Activated T-helper 2 cell treated with anti-CD3 and anti-CD28 coated beads, Interferon-gamma antibody, Interleukin-2, Interleukin-4, amounts not matched to agents 10 μg/mL and 5 μg/mL and 100 μg/mL, durations not matched to agents 14 hours and 24 hours and 36 hours (primary cell): ENCODE data around the gene TRIM62. TPM values are rescaled to one million over a fixed set of nuclear protein-coding genes. Genes with fewer than 3 reads are reported as not detected.
"Not testable (repeated sequence)": the region's sequence is repeated elsewhere in the genome, so short reads cannot be mapped to it uniquely, and the experiment has no call there.

Source experiments
- DNase-seq: peaks from one replicate; pipeline ENCODE4 v3.0.0; 2021; ENCODE audit warnings: low spot score
- H3K27ac Mint-ChIP-seq: one replicate; pipeline ENCODE4 v1.8.0; 2021; ENCODE audit warnings: mixed read lengths
- H3K27me3 Mint-ChIP-seq: one replicate; pipeline ENCODE4 v1.8.0; 2021; ENCODE audit warnings: low read depth, mixed read lengths
- H3K36me3 Mint-ChIP-seq: one replicate; pipeline ENCODE4 v1.8.0; 2021; ENCODE audit warnings: low read depth, mixed read lengths
- H3K4me1 Mint-ChIP-seq: one replicate; pipeline ENCODE4 v1.8.0; 2021; ENCODE audit warnings: low read depth, mixed read lengths
- H3K4me3 Mint-ChIP-seq: one replicate; pipeline ENCODE4 v1.8.0; 2021; ENCODE audit warnings: low read depth, mild to moderate bottlenecking, moderate library complexity, mixed read lengths
- H3K9me3 Mint-ChIP-seq: one replicate; pipeline ENCODE4 v1.8.0; 2021; ENCODE audit warnings: mixed read lengths
- intact Hi-C: fragments of 100-400 bp; cut with micrococcal nuclease; formaldehyde crosslinking; loops from one replicate; pipeline ENCODE4 v1.15.1; 2023
- total RNA-seq: library from RNA; stranded (reverse); gene quantifications from 2 replicates; pipeline ENCODE4 v1.2.3, GENCODE V29; 2022

TRIM62 gene
- total RNA-seq, 1 donor from 2014 or later = 5.6 TPM

DNA sequence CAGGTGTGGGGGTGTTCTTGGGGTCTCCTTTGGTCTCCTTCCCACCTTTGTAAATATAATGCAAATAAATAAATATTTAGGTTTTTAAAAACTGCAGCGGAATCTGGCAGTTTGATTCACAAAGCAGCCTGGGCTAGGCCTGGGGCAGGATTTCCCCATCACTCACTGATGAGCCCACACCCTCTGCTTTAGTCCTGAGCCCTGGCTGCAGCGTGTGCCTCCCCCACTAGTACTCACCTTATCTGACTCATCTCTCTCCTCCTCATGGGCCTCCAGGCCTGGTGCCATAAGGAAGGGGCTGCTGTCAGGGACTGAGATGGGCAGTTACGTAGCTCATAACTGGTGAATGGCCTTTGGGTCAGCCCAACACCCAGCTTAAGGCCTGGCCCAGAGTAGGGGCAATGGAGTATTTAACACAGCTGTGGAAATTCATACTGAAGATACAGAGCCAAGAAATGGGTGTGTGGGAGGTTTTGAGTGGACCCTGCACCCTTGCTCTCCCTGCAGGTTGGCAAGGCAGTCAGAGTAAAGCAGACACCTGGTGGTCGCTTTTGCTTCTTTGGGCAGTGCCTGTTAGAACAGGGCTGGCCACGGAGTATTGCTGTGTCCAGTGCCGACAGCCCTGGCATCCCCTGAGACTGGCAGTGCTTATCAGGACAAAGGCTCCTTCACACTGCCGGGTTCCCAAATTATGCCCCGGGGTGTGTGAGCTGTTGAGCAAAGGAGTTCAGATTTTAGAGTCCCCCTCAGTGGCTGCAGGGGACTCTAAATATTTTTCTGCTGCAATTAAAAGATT, 61.2 kb downstream of the TRIM62 start:
- no peaks in the 10 kb centered on the region for H3K27me3 Mint-ChIP-seq
- H3K4me3 Mint-ChIP-seq = no peak overlapping the region
- no peaks in the 10 kb centered on the region for H3K9me3 Mint-ChIP-seq
- no peak overlapping the region for H3K27ac Mint-ChIP-seq
- H3K36me3 Mint-ChIP-seq = peaks cover 13% of the 10 kb centered on the region
- peak; percentile 3 for DNase-seq
- peaks cover 4% of the 10 kb centered on the region for H3K4me1 Mint-ChIP-seq
- intact Hi-C loops = no loop called here

DNA sequence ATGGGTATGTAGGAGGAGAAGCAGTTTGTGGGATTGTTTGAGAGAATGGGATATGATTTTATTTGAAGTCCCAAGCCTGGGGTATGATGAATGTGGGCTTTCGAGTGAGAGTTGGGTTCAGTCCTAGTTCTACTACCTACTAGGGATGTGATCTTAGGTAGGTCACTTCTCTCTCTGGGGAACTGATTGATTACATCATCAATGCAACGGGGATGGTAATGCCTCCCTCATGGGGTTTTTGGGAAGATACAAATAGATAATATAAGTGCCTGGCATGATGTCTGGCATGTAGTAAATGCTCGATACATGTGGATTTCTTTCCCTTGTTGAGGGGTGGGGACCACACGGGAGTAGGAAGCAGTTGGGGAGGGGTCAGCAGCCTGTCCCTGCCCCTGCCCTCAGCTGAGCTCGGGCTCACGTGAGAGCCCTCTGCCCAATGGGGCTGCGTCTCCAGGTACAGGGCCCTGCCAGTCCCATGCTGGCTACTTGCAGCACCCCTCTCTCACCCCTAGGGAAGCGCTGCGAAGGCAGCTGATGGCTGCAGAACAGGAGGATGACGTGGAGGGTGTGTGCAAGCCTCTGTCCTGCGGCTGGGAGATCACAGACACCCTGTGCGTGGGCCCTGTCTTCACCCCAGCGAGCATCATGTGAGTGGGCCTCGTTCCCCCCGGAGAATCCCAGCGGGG, 62.2 kb downstream of the TRIM62 start:
- Mint-ChIP-seq H3K36me3 (peaks cover 5% of the 10 kb centered on the region), H3K4me1 (no peaks in the 10 kb centered on the region), H3K27me3 (no peaks in the 10 kb centered on the region), H3K27ac (no peak overlapping the region), H3K4me3 (no peak overlapping the region), H3K9me3 (no peaks in the 10 kb centered on the region)
- no peak for DNase-seq
- intact Hi-C loops = no loop called here

DNA sequence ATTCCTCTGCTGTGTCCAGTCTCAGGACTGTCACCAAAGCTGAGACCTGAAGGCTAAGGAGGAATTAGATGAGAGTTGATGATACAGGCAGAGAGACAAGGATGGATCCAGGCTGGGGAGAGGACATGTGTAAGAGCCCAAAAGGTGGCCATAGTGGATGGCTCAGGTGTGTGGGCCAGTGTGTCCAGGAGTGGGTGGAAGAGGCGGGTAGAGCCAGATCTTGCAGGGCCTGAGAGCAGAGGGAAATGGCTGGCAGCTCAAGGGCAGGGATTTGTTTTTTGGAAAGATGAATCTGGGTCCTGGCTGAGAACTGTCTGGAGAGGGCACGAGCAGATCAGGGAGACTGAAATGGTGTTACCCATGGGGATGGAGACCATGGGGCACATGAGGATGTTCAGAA, 62.8 kb downstream of the TRIM62 start:
- intact Hi-C loops = no loop called here
- Mint-ChIP-seq H3K27me3 (no peaks in the 10 kb centered on the region), H3K4me3 (no peak overlapping the region)

DNA sequence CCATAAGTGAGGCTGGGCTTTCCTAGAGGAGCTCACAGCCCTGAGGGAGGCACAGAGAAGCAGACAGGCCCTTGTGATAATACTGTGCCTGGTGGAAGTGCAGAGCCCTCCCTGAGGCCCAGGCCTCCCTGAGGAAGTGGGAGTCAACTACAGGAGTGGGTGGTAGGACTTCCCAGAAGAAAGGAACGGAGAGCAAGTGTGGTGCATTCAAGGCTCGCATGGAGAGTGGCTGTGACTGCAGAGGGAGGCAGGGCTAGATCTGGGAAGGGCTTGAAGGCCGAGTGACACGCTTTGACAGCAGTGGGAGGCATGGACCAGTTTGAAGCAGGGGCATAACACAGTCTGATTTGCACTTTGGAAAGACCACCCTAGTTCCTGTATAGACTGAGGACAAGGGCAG, 63.6 kb downstream of the TRIM62 start:
- H3K27me3 Mint-ChIP-seq = peaks cover 2% of the 10 kb centered on the region

More for the DNA sequence above, 62.8 kb downstream of the TRIM62 start:
- Mint-ChIP-seq H3K4me1 (no peaks in the 10 kb centered on the region), H3K9me3 (no peaks in the 10 kb centered on the region), H3K36me3 (peaks cover under 1% of the 10 kb centered on the region), H3K27ac (no peak overlapping the region)
- DNase-seq = no peak

DNA sequence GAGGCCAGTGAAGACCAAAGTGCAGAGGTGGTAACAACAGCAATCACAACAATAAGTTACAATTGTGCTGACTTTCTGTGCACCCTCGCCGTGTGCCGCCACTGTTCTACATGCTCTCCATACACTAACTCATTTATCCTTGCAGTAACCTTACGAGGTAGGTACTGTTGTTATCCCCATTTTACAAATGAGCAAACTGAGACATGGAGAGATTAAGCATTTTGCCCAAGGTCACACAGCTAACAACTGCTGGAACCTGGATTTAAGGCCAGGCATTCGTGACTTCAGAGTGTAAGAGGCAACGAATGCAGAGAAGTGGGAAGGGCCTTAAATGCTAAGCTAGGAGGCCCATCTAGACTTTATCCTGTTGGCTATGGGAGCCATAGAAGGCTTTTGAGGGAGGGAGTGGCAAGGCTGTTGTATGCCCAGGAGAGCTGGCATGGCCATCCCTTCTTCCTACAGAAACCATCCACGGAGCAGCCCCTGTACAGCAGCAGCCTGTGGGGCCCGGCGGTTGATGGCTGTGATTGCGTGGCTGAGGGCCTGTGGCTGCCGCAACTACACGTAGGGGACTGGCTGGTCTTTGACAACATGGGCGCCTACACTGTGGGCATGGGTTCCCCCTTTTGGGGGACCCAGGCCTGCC, 64.3 kb downstream of the TRIM62 start:
- Mint-ChIP-seq H3K27me3 (peaks cover 2% of the 10 kb centered on the region), H3K9me3 (no peaks in the 10 kb centered on the region), H3K36me3 (no peaks in the 10 kb centered on the region), H3K27ac (no peak overlapping the region), H3K4me1 (no peaks in the 10 kb centered on the region), H3K4me3 (no peak overlapping the region)
- intact Hi-C loops = no loop called here
- no peak for DNase-seq

More for the DNA sequence above, 63.6 kb downstream of the TRIM62 start:
- Mint-ChIP-seq H3K36me3 (no peaks in the 10 kb centered on the region), H3K27ac (no peak overlapping the region), H3K4me3 (no peak overlapping the region), H3K4me1 (no peaks in the 10 kb centered on the region), H3K9me3 (no peaks in the 10 kb centered on the region)
- intact Hi-C loops = no loop called here
- DNase-seq = no peak

DNA sequence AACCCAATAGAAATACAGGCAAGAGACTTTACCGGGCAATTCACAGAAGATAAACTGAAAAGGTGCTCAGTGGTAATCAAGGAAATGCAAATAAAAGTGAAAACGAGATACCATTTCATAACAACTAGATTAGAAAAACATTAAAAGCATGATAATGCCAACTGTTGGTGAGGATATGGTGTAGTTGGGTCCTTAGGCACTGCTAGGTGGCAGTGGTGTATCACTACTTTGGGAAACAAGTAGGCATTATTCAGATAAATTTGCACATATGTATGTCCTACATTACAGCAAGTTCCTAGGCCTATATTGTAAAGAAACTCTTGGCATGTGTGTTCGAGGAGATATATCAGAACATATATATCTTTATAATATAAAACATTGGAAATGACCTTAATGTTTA, 69.9 kb downstream of the TRIM62 start:
- Mint-ChIP-seq H3K27ac (no peak overlapping the region), H3K4me1 (peaks cover 7% of the 10 kb centered on the region), H3K36me3 (peaks cover 9% of the 10 kb centered on the region), H3K27me3 (peaks cover 7% of the 10 kb centered on the region), H3K9me3 (peaks cover 13% of the 10 kb centered on the region), H3K4me3 (no peak overlapping the region)
- intact Hi-C loops = no loop called here
- DNase-seq = peak; percentile 2

DNA sequence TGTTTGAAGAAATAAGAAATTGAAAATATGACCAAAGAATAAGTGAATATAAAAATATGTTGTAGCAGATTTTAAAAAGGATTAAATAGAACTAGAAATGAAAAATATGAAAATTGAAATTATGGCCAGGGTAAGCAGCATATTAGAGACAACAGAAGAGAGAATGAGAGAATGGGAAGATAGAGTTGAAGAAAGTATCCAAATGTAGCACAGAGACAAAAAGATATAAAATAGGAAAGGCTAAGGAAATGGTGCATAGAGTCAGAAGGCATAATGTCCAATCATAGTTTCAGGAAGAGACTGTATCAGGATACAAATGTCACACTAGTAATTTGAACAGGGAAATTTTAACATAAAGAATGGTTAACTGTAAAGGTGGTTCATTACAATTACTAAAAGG, 71.4 kb downstream of the TRIM62 start:
- H3K9me3 Mint-ChIP-seq = peaks cover 13% of the 10 kb centered on the region
- H3K27me3 Mint-ChIP-seq = peaks cover 9% of the 10 kb centered on the region
- H3K4me3 Mint-ChIP-seq = no peak overlapping the region
- peaks cover 9% of the 10 kb centered on the region for H3K4me1 Mint-ChIP-seq
- intact Hi-C loops = no loop called here
- peaks cover 11% of the 10 kb centered on the region for H3K36me3 Mint-ChIP-seq
- no peak overlapping the region for H3K27ac Mint-ChIP-seq
- DNase-seq = no peak

DNA sequence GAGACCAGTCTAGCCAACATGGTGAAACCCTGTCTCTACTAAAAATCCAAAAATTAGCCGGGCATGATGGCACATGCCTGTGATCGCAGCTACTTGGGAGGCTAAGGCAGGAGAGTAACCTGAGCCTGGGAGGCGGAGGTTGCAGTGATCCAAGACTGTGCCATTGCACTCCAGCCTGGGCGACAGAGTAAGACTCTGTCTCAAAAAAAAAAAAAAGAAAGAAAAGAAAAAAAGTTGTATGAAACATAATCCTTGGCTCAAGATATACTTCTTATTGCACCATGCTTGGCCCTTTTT, 81.8 kb downstream of the TRIM62 start:
- H3K27me3 Mint-ChIP-seq, intact Hi-C loops, H3K4me3 Mint-ChIP-seq, DNase-seq, H3K9me3 Mint-ChIP-seq: not testable (repeated sequence)
- Mint-ChIP-seq H3K4me1 (peaks cover 50% of the 10 kb centered on the region), H3K36me3 (peaks cover 13% of the 10 kb centered on the region), H3K27ac (peak overlapping the region; percentile 96)

DNA sequence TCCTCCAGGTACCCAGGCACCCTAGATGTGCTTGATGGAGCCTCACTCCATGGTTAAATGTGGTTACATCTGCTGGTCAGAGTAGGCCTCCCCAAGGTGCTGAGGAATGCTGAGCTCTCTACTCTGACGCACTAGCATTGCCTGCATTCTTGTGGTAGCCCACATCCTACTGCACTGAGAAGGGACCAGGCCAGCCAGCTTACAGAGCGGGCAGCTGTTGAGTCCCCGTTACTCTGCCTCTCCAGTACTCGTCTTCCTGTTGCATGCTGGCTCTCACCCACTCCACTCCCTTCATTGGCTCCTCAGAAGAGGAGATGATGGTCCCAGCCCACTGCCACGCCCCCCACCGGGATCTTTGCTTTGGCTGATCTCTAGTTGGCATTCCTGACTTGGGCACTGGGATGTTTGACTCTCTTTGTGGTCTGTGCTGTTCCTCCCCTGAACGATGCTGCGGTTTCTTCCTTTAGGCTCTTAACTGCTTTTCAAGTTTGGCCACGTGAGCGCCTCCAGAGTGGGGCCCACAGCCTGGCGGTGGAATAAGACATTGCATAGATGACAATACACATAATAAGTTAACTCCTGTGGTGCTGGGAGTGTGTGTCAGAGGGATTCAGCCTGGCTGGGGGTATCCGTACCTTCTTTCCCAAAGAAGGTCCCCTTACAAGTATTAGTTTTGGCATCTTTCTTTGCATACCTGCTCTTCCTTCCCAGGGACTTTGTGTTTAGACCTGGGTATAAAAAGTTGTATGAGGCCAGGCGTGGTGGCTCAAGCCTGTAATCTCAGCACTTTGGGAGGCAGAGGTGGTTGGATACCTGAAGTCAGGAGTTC, 82.3 kb downstream of the TRIM62 start:
- DNase-seq = peak; percentile 84
- H3K9me3 Mint-ChIP-seq = no peaks in the 10 kb centered on the region
- intact Hi-C loops = loop anchor here (1.0 to 5.0 kb wide), 5 partner anchors 18 to 253 kb away; partner anchors contain the start of gene AZIN2
- H3K4me1 Mint-ChIP-seq = peaks cover 51% of the 10 kb centered on the region
- H3K4me3 Mint-ChIP-seq = peak overlapping the region; percentile 70
- H3K27me3 Mint-ChIP-seq = no peaks in the 10 kb centered on the region
- peaks cover 13% of the 10 kb centered on the region for H3K36me3 Mint-ChIP-seq
- peak overlapping the region; percentile 96 for H3K27ac Mint-ChIP-seq

DNA sequence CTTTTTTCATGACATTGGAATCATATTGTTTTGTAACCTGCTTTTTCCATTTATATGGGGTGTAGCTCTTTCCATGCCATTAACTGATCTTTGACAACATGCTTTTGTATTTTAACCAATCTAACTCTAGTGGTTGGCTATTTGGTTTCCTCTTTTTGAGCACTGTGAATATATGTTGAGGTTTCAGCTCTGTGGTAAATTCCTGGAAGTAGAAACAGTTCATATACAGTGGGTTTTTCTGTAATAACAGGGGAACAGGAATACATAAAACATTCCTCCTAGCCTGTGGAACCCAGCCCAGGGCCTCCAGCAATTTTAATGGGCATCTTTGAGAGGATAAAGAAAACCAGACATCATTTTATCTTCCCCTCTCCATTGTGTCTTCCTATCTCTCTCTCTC, 83.5 kb downstream of the TRIM62 start:
- Mint-ChIP-seq H3K27me3 (no peaks in the 10 kb centered on the region), H3K36me3 (peaks cover 11% of the 10 kb centered on the region), H3K4me3 (peak overlapping the region; percentile 70), H3K27ac (peak overlapping the region; percentile 96), H3K9me3 (no peaks in the 10 kb centered on the region), H3K4me1 (peaks cover 51% of the 10 kb centered on the region)
- intact Hi-C loops = loop anchor here (5.0 kb wide), 3 partner anchors 116 to 254 kb away; no protein-coding TSS in a partner anchor
- no peak for DNase-seq

DNA sequence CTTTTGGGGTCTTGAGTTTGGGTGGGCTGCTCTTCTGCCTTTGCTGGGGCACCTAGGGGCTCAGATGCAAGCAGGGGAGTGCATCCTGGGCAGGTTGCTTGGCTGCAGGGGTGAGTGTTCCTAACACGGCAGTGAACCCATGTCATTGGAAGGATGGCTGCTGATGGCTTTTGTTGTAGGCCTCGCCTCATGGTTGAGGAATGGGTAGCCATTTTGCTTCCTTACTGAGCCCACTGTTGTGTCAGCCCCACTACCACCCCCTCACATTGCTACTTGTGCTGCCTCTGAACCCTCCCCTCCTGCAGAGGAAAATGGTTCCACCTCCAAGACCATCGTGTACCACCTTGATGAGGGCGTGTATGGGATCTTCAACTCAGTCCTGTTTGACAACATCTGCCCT, 84.1 kb downstream of the TRIM62 start:
- intact Hi-C loops = loop anchor here (5.0 kb wide), 3 partner anchors 115 to 255 kb away; no protein-coding TSS in a partner anchor
- Mint-ChIP-seq H3K4me1 (peaks cover 51% of the 10 kb centered on the region), H3K9me3 (no peaks in the 10 kb centered on the region), H3K4me3 (no peak overlapping the region), H3K27ac (peak overlapping the region; percentile 96), H3K36me3 (peaks cover 6% of the 10 kb centered on the region), H3K27me3 (no peaks in the 10 kb centered on the region)
- DNase-seq = no peak

DNA sequence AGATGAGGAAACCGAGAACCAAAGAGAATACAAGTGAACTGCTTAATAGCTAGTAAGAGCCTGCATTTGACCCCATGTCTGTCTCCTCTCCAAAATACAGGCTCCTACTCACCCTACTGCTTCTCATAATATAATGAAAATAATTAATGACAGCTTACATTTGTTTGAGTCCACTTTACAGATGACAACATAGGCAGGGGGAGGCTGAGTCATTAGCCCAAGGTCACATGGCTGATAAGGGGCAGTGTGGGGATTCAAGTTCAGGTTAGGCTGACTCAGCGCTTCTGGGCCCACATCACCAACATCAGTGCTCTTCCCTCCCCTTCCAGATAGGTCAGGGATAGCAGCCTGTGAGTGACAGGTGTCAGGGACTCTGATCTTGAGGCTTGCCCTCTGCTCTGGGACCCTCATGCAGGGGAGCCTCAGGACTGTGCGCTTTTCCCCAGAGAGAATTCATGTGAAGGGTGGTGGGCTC, 84.7 kb downstream of the TRIM62 start:
- Mint-ChIP-seq H3K36me3 (no peaks in the 10 kb centered on the region), H3K27ac (no peak overlapping the region), H3K4me3 (no peak overlapping the region), H3K9me3 (no peaks in the 10 kb centered on the region), H3K27me3 (no peaks in the 10 kb centered on the region), H3K4me1 (peaks cover 51% of the 10 kb centered on the region)
- no peak for DNase-seq
- intact Hi-C loops = loop anchor here (5.0 kb wide), 3 partner anchors 115 to 255 kb away; no protein-coding TSS in a partner anchor
